ENCODE data around the gene KRT84.

- no peak for TF ChIP-seq SP1 (IDR thresholded peaks at IDR 0.05; ENCODE audit: low read depth)
- TF ChIP-seq EZH2phosphoT487 (IDR thresholded peaks at IDR 0.05; ENCODE audit: borderline replicate concordance) = no peak
- TF ChIP-seq CTCF (IDR thresholded peaks at IDR 0.05 in 2 of 3, conservative IDR thresholded peaks at IDR 0.05 in 1 of 3; ENCODE audit: borderline replicate concordance in 1 of 3, insufficient read depth in 1 of 3, low read depth in 2 of 3, low read length in 2 of 3) = no peak
- TF ChIP-seq POLR2AphosphoS5 (IDR thresholded peaks at IDR 0.05; ENCODE audit: low read depth, low read length) = no peak
- TF ChIP-seq POLR2A (IDR thresholded peaks at IDR 0.05; ENCODE audit: borderline replicate concordance, extremely low read depth, insufficient read depth, insufficient read length) = no peak
- no peak for TF ChIP-seq EZH2 (IDR thresholded peaks at IDR 0.05)
- no peak for TF ChIP-seq JUND (IDR thresholded peaks at IDR 0.05)
- no peak for TF ChIP-seq RAD21 (IDR thresholded peaks at IDR 0.05; ENCODE audit: low read depth)
- TF ChIP-seq, protein P1, sequence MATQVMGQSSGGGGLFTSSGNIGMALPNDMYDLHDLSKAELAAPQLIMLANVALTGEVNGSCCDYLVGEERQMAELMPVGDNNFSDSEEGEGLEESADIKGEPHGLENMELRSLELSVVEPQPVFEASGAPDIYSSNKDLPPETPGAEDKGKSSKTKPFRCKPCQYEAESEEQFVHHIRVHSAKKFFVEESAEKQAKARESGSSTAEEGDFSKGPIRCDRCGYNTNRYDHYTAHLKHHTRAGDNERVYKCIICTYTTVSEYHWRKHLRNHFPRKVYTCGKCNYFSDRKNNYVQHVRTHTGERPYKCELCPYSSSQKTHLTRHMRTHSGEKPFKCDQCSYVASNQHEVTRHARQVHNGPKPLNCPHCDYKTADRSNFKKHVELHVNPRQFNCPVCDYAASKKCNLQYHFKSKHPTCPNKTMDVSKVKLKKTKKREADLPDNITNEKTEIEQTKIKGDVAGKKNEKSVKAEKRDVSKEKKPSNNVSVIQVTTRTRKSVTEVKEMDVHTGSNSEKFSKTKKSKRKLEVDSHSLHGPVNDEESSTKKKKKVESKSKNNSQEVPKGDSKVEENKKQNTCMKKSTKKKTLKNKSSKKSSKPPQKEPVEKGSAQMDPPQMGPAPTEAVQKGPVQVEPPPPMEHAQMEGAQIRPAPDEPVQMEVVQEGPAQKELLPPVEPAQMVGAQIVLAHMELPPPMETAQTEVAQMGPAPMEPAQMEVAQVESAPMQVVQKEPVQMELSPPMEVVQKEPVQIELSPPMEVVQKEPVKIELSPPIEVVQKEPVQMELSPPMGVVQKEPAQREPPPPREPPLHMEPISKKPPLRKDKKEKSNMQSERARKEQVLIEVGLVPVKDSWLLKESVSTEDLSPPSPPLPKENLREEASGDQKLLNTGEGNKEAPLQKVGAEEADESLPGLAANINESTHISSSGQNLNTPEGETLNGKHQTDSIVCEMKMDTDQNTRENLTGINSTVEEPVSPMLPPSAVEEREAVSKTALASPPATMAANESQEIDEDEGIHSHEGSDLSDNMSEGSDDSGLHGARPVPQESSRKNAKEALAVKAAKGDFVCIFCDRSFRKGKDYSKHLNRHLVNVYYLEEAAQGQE (IDR thresholded peaks at IDR 0.05; ENCODE audit: low read depth) = no peak
- TF ChIP-seq SIN3A (IDR thresholded peaks at IDR 0.05; ENCODE audit: low read depth) = no peak
- TF ChIP-seq ZFX (IDR thresholded peaks at IDR 0.05) = no peak
- no peak for TF ChIP-seq ZNF274 (IDR thresholded peaks at IDR 0.05; ENCODE audit: low read depth, low read length)
Measured at GRCh38 chr12:52433501-52434080, 48.1 kb upstream of the KRT84 start.

Data from HCT116 (cell line).